IPS DF 4.7 (cell line): ENCODE data around the gene TK2.
"Not testable (repeated sequence)": the region's sequence is repeated elsewhere in the genome, so short reads cannot be mapped to it uniquely, and the experiment has no call there.

ENCODE experiments used
- DNase-seq: peaks from one replicate; pipeline ENCODE4 v3.0.0-alpha.2; 2013; ENCODE audit warnings: low spot score; ENCODE audit errors: extremely low read depth

TK2 gene

DNA sequence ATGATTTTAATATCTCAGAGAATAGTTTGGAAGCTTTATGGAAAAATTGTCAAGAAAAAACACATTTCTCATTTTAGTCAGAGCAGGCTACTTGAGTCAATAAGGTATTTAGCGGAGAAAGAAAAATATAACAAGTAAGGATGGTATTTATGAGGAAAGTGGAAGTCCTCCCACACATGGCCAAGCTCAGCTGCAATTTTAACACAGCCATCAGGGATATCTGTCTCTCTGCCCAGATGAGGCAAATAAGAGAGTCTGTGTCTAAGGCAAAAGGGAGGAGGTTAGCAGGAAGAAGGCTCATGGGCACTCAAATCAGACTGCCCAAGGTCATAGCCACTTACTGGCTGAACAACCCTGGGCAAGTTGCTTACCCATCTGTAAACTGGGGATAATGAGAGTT, 24.2 kb upstream of the TK2 start:
- DNase-seq = no peak

DNA sequence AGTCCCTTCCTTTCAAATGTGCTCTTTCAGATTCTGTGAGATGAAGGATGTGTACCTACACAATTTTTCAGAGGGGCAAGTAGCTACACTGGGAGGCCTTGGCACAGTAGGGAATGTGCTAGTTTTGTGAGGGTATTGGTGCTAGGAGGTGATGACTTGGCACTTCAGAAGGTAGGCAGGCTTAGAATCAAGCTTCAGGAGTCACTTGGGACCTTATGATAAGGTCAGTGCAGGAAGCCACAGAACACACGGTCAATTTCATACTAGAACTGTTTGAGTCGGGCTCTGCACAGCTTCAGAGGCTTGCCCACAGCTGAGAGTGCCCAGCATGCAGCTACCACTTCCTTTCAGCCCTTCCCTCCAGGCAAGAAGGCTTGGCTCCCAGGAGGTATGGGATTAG, 22.4 kb upstream of the TK2 start:
- DNase-seq = no peak

DNA sequence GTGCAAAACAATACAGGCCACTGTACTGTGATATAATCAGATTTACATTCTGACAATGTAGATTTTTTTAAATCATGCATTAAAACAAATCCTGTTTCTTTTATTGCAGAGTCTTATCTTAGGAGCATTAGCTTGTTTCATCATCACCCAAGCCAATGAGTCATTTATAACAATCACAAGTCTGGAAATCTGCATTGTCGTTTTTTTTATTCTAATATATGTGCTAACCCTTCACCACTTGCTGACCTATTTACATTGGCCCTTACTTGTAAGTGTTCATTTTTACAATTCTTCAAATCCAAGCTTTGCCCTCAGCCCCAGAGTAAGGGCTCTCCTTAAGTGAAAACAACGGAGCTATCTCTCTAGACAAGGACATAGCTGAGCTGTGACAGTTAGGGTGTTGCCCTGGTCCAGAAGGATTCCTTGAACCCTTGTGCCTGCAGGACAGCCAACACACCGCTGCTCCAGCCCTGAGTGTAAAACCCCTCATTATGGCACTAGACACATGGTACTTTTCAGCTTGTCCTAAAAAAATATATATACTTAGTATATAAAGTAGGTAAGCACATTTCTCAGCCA, 20.0 kb upstream of the TK2 start:
- no peak for DNase-seq

DNA sequence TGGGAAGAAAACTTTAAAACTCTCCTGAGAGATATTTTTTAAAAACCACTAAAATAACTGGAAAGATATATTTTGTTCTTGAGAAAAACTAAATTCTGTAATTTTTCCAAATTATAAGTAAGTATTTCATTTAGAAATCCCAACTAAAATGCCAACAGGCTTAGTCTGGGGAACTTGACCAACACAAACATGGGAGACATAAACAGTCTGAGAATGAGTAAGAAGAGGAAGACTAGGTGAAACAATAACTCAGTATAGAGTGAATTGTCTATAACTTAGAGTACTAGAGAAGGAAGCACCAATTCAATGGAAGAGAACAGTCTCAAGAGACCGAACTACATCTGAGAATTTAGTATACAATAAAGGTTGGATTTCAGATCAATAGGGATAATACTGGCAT, 19.2 kb upstream of the TK2 start:
- no peak for DNase-seq

DNA sequence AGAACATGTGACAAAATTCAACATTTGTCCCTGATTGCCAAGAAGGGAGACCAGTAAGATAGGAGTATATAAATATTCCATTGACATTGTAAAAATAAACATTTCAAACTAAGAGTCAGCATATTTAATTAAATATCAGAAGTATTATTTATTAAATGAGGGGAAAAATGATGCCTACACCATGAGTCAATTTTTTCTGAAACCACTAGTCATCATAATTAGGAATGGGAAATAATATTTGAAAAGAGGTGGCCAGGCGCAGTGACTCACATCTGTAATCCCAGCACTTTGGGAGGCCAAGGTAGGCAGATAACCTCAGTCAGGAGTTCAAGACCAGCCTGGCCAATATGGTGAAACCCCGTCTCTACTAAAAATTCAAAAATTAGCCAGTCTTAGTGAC, 18.4 kb upstream of the TK2 start:
- DNase-seq = no peak

DNA sequence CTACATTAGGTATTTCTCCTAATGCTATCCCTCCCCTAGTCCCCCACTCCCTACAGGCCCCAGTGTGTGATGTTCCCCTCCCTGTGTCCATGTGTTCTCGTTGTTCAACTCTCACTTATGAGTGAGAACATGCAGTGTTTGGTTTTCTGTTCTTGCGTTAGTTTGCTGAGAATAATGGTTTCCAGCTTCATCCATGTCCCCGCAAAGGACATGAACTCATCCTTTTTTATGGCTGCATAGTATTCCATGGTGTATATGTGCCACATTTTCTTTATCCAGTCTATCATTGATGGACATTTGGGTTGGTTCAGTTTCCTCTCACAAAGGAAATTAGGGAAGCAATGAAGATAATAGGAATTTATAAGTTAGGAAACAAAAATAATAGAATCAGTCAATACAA, 17.3 kb upstream of the TK2 start:
- DNase-seq = not testable (repeated sequence)

DNA sequence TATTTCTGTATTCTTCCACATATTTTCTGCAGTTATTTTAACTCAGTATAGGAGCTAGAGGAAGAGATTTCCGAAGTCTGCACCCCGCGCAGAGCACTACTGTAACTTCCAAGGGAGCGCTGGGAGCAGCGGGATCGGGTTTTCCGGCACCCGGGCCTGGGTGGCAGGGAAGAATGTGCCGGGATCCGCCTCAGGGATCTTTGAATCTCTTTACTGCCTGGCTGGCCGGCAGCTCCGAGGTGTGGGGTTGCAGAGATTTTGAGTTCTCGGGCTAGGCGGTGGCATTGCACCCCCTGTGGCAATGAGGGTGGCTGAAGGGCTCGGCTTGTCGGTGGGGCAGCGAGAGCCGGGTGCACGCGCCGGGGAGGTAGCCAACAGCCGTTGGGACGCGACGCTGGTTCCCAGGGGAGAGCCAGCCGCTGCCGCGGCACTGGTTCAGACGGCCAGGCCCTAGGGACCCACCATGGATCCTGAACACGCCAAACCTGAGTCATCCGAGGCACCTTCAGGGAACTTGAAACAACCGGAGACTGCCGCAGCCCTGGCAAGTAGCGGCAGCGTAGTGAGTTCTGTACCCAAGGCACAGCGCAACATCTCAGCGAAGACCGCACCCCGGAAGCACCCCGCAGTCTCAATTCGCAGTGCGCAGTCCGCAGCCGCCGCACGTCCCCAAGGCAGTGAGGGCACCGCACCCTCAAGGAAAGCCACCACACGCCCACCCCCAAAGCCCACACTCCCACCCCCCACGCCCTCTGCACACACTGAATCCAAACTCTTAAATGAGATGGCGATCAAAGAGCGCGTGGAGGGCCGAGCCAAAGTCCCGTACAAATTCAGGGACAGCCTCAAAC, 16.4 kb upstream of the TK2 start, which contains the start of gene CMTM1:
Gene CMTM1, plus strand, starts transcription at position 389 of the 851 bp plus-strand sequence. Its CDS starts 75 bp downstream, at position 464.
- DNase-seq = no peak

DNA sequence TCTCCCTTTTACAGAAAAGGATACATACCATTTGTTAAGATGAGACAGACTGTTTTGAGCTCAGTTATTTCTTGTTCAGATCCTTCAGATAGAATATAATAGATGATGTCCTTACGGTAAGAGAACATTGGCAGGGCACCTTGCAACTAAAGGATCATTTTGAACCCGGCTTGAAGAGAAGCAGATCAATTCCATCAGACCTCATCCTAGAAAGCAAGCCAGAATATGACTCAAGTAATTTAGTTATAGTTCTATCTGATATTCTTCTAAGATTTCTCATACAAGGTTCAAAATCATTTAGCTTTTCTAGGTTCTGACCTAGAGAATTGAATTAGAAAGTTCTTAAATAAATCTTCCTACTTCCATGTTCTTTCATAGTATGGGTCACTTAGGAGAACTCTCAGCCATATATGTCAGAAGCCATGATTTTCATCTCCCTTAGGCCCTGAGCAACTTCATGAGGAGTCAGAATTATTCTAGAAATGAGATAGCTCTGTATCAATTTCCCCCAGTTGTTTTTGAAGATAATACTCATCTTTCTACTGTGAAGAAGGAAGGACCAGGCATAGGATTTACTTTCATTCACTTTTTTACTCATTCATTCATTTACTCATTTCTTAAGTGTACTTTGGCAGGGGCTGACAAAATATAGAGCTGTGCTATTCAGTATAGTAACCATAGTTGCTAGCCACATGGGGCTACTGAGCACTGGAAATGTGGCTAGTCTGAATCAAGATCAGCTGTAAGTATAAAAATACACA, 13.8 kb upstream of the TK2 start:
- DNase-seq = no peak

DNA sequence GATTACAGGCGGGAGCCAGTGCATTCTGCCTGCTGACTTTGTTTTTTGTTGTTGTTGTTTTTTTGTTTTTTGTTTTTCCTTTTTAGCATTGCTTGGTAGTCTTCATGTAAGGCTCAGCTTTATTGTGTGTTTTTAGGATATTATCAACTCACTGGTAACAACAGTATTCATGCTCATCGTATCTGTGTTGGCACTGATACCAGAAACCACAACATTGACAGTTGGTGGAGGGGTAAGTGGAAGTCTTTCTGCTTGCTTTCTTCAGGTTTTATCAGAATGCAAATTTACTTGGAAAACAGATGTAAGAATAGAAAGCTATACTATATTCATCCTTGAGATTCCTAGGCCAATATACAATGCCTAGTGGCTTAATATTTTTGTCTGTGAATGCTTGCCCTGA, 13.1 kb upstream of the TK2 start:
- no peak for DNase-seq

DNA sequence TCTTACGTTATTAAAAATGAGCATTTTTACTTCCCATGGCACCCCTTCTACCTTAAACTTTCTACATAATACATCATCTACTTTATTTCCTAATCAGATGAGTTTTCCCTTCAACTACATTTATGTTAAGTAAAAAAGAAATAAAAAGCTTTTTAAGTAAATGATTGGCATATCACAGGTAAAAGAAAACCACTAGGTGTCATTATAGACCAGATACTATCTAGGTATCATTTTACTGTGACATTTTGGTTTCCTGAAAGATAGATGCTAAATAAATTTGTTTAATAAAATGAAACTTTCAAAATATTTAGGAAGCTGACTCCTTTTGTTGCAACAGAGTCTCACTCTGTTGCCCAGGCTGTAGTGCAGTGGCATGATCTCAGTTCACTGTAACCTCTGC, 12.5 kb upstream of the TK2 start:
- no peak for DNase-seq

DNA sequence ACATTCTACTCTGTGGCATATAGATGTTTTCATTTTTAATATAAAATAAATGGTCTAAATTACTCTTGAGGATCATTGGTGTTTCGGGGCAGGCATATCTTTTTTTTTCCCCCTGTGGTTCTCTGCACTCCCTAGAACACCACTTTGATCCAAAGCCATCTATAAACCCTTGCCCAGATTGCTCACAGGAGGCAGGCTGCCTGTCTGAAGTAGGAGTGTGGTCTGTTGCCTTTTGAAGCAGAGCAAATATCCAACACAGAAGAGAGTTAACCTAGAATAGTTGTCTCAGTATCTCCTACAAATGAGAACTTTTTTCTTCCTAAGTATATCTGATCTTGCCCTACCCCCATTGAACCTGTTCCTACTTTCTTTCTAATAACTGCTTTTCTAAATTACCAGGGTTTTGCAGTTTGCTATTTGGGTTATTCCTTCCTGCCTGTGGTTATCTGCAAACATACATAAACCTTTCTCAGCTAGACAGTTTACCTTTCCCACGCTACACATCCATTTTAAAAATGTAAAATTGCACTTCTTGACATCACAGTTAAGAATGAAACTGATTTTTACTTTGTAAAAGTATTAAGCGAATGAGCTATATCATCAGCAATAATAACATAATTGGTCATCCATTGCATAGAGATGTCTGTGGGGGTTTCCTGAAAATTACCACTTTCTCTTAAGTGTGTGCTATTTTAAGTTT, 11.6 kb upstream of the TK2 start:
- DNase-seq = no peak

DNA sequence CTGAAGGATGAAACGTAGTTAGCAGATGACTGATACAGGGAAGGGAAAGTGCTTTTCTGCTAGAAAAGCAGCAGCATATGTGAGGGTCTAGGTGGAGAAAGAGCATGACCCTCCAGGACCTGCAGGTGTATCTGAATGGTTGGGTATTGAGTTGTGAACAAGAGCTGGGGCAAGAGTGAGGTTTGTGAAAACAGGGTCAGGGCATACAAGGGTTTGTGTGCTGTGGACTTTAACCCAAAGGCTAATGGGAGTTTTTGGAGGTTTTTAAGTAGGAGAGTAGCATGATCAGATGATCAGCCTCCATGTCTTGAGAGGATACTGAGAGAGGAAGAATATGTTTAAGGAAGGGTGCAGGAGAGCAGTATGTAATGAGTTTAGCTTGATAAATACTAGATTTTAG, 10.2 kb upstream of the TK2 start:
- no peak for DNase-seq

DNA sequence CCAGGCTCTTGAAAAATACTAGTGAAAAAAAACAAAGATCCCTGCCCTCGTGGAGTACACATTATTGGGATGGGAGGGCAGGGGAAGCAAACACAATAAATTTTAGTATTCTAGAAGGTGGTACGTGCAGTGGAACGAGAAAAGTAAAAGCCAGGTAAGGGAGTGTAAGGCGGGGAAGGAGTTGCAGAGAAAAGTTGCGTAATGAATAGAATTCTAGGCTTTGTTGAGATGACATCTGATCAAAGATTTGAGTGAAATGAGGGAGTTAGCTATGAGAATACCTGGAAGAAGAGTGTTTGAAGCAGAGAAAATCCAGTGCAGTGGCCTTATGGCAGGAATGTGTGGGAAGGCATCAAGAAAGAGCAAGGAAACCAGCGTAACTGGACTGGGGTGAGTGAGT, 4.6 kb upstream of the TK2 start:
- no peak for DNase-seq

DNA sequence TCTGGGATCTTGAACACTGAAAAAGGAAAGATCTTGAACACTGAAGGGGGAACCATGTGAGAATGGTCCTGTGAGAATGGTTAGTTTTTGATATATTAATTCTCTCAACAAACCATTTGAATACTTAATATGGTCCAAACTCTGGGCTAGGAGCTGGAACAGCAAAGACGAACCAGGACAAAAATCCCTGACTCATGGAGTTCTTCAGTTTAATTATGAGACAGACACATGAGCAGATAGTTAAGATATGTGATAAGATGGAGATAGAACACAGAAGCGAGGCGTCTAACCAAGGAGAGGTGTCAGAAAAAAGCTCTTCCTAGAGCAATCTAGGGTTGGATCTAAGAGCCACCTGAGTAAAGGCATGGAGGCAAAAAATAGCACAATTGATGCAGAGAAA, 4.1 kb upstream of the TK2 start:
- DNase-seq = no peak

DNA sequence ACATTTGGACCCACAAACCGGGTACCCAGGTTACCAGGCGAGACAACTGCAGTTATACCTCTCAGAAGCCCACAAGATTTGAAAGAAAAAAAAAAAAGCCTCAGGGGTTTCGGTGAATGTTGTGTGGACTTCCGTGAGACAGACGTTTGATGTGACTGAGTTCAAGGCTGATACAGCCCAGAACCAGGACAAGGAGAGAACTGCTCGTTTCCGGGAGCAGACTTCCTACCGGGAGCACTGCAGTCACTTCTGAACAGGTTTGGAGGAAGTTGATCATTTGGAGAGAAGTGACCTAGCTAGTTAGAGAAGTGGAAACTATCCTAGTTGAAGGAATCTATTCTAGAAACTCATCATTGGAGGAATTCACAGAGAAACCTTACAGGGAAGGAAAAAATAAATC, 3.3 kb upstream of the TK2 start:
- DNase-seq = no peak

DNA sequence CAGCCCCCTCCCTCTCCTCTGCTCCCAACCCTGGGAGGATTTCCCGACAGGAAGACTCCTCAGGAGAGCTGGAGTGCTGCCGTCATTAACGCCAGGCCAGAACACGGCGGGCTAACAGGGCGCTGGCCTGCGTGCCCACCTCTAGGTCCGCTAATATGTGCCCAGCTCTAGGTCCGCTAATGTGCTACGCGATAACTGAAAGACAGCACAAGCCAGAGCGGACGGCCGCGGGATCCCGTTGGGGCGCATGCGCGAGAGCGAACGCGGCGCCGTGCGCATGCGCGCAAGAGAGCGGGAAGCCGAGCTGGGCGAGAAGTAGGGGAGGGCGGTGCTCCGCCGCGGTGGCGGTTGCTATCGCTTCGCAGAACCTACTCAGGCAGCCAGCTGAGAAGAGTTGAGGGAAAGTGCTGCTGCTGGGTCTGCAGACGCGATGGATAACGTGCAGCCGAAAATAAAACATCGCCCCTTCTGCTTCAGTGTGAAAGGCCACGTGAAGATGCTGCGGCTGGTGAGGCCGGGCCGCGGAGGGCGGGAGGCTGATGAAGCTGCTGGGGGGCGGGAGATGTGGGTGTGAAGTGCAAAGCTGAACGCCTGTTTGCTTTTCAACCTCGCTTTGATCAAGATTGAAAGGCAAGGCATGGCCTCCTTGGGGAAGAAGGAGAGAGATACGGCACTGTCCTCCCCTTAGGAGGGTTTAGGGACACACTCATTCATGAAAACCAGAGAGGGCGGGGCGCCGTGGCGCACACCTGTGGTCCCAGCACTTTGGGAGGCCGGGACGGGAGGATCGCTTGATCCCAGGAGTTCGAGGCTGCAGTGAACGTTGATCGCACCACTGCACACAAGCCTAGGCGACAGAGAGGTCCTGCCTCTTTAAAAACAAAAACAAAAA, 2.6 kb upstream of the TK2 start, which contains the start of gene CKLF:
Gene CKLF, plus strand, starts transcription at position 291 of the 892 bp plus-strand sequence. Its CDS starts 140 bp downstream, at position 431.
- DNase-seq = no peak

DNA sequence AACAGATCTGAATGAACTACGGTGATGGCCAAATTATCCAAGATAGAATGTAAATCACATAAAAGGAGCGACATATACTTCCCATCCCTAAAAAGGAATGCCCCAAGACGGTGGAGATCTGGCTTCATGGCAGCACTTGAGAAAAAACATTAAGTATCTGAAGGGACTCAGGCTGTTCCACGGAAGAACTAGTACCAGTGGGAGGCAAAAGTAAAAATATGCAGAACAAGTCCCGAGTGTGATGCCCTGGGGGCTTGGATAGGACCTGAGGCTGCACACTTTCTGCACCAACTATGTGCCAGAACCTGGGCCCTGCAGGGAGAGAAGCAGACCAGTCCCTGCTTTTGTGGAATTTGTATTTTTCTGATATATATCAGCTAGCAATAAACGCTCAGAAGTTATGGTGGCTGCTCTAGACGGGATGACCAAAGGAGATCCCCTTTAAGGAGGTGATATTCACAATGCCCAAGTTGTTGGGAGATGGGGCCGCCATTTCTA, 1.9 kb upstream of the TK2 start:
- DNase-seq = no peak

DNA sequence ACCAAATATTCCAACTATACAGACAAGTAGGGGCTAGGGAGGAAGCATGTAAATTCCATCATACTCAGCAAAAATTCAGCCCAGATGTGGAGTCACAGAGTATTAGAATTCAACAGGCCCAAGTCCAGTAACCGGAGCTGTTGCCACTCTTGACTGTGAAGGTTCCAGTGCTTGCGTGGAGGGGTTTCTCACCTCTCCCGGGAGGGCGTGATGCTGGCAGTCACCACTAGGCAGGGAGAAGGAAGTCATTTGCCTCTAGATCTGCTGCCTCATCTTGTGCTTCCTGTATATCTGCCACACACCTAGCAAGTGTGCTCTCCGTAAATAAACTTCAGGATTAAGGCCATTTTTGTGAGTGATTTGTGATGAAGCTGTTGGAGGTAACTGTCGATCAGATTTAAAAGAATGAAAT, 1.4 kb upstream of the TK2 start:
- DNase-seq = no peak

DNA sequence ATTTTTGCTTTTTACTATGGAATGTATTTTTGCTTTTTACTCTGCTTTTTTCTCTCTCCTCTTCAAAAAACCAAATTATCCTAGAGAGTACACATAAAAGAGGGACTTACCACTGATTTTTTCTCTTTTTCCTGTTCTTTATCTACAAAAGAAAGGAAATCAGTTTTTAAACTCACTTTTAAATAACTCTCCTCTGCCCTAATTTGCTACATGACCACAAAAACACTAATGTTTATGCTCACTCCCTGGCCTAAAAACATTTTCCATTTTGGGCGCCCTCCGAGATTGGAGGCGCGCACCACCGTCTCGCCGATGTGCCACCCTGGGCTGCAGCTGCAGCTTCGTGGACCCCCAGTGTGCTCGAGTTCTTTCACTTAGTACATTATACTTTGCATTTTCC, 1.1 kb downstream of the TK2 start:
- DNase-seq = no peak

DNA sequence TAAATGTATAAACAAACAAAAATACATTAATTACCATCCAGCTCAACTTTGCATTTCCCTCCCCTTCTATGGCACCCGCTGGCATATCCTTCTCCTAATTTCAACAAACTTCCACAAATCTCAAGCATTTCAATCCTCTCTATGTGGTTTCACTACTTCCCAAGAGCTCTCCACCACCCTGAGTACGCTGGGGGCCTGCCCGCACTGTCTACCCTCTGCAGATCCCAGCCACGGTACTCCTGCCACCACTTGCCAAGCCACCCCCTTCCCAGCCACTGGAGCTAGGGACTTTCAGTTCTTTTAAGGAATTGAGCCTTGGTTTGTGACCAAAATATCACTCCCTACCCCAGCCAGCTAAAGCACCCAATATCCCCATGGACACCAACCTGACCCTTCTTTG, 1.9 kb downstream of the TK2 start:
- DNase-seq = no peak
